Kidney (tissue), 14 donors: ENCODE data around the gene MYO1D. TPM values are rescaled to one million over a fixed set of nuclear protein-coding genes. Genes with fewer than 3 reads are reported as not detected.

Source experiments
- DNase-seq, 5 donors: peaks; one replicate each; pipeline ENCODE4 v3.0.0-alpha.2; 2013 to 2020
- FAIRE-seq: peaks from 2 replicates; lab custom pipeline; 2012; peaks lifted over from hg19 to GRCh38; lab: Jason Lieb, UNC
- H3K27ac ChIP-seq, 2 donors: one replicate each; pipeline ENCODE4 v1.7.0; 2013; ENCODE audit warnings: low read depth in 2 of 2, low read length in 2 of 2, inconsistent platforms in 1 of 2
- H3K27me3 ChIP-seq: one replicate; pipeline ENCODE4 v1.7.1; 2013; ENCODE audit warnings: low read length, inconsistent platforms; ENCODE audit not compliant: control insufficient read depth, insufficient read depth
- H3K36me3 ChIP-seq, 3 donors: one replicate each; pipeline versions ENCODE4 v1.7.0 to v1.7.1; 2013; ENCODE audit warnings: low read length in 3 of 3, control low read depth in 1 of 3, inconsistent platforms in 1 of 3; ENCODE audit not compliant: insufficient read depth in 3 of 3, control insufficient read depth in 2 of 3
- H3K4me1 ChIP-seq, 3 donors: one replicate each; pipeline versions ENCODE4 v1.7.0 to v1.7.1; 2013; ENCODE audit warnings: low read length in 3 of 3, inconsistent platforms in 1 of 3, low read depth in 1 of 3; ENCODE audit not compliant: control insufficient read depth in 2 of 3, insufficient read depth in 2 of 3
- H3K4me3 ChIP-seq, 3 donors: one replicate each; pipeline versions ENCODE4 v1.7.0 to v1.8.1; 2013; ENCODE audit warnings: low read length in 3 of 3, control low read depth in 1 of 3, inconsistent platforms in 1 of 3
- H3K9ac ChIP-seq, 3 donors: one replicate each; pipeline versions ENCODE4 v1.7.0 to v1.7.1; 2013; ENCODE audit warnings: low read length in 3 of 3, control low read depth in 1 of 3, inconsistent platforms in 1 of 3
- H3K9me3 ChIP-seq, 3 donors: one replicate each; pipeline versions ENCODE4 v1.7.0 to v1.7.1; 2013; ENCODE audit warnings: low read length in 3 of 3, control low read depth in 1 of 3, inconsistent platforms in 1 of 3; ENCODE audit not compliant: control insufficient read depth in 2 of 3, insufficient read depth in 1 of 3
- CTCF ChIP-seq: IDR thresholded peaks from 3 replicates; pipeline ENCODE4 v1.5.1; 2012; ENCODE audit warnings: mild to moderate bottlenecking, moderate library complexity, borderline replicate concordance; ENCODE audit not compliant: insufficient read depth; ENCODE audit errors: extremely low read depth
- intact Hi-C: fragments of 100-400 bp; cut with DNase I; formaldehyde crosslinking; loops from one replicate; pipeline ENCODE4 v1.11.1; 2022
- polyA plus RNA-seq: library from polyadenylated mRNA; stranded (reverse); fragments of 350-450 nt; fragmentation: Illumina TruSeq; extraction: RNeasy Lipid Tissue Mini Kit (QIAGEN cat#74804); gene quantifications from one replicate; pipeline ENCODE4 v1.2.3, GENCODE V29; 2014; ENCODE audit warnings: low read depth, low replicate concordance; ENCODE audit not compliant: insufficient read depth
- total RNA-seq: library from RNA; stranded (reverse); fragmentation: NEBNext Ultra II Directional; extraction: Animal tissue kit (Norgen Biotek cat#: 25700); gene quantifications from one replicate; pipeline ENCODE4 v1.2.1, GENCODE V29; 2021
- donor health status: control.
- donor health status: control.
- donor health status: control.
- donor health status: control.
- donor health status: control.
- donor health status: DM: yes; HTN: yes; CAD: no.
- donor health status: Normal renal cell carcinoma (clear cell type).

The MYO1D gene
- total and polyA plus RNA-seq, 2 donors from 2014 or later = 21.1 to 99.9 TPM

- H3K9me3 ChIP-seq = no peaks in the 10 kb centered on the region
- H3K36me3 ChIP-seq = peaks cover 0 to 2% (median 0%) of the 10 kb centered on the region in 3 donors
- no peaks in the 10 kb centered on the region for H3K4me1 ChIP-seq
- intact Hi-C loops = no loop called here
- no peak overlapping the region for H3K27ac ChIP-seq
- FAIRE-seq (no peak), DNase-seq (no peak)
- H3K9ac ChIP-seq = no peak overlapping the region
- H3K4me3 ChIP-seq = no peak overlapping the region
- no peaks in the 10 kb centered on the region for H3K27me3 ChIP-seq
- TF ChIP-seq CTCF = no peak
These were observed 113.0 kb downstream of the MYO1D start for GRCh38 chr17:32763855-32764439.

GRCh38 chr17:32759476-32759875, 117.4 kb downstream of the MYO1D start:
- Histone ChIP-seq H3K9ac (no peak overlapping the region), H3K27ac (no peak overlapping the region), H3K27me3 (no peaks in the 10 kb centered on the region), H3K4me3 (no peak overlapping the region), H3K4me1 (no peaks in the 10 kb centered on the region), H3K9me3 (no peaks in the 10 kb centered on the region), H3K36me3 (peaks cover 0 to 2% (median 0%) of the 10 kb centered on the region in 3 donors)
- DNase-seq = no peak
- intact Hi-C loops = loop anchor here (10.0 kb wide), 1 partner anchor 275 kb away; the partner anchor contains the start of gene CDK5R1
- FAIRE-seq = no peak
- TF ChIP-seq CTCF = no peak

GRCh38 chr17:32757963-32758362, 119.0 kb downstream of the MYO1D start:
- Histone ChIP-seq H3K4me1 (no peaks in the 10 kb centered on the region), H3K4me3 (no peak overlapping the region), H3K36me3 (peaks cover 0 to 2% (median 0%) of the 10 kb centered on the region in 3 donors), H3K9me3 (no peaks in the 10 kb centered on the region), H3K27ac (no peak overlapping the region), H3K9ac (no peak overlapping the region), H3K27me3 (no peaks in the 10 kb centered on the region)
- FAIRE-seq (no peak), DNase-seq (no peak)
- intact Hi-C loops = loop anchor here (10.0 kb wide), 1 partner anchor 273 kb away; the partner anchor contains the start of gene CDK5R1
- no peak for TF ChIP-seq CTCF
